HL-60 (cell line): ENCODE data around the gene KBTBD3.

ENCODE experiments used
- CTCF ChIP-seq: IDR thresholded peaks from one replicate; pipeline ENCODE4 v1.5.1; 2011; ENCODE audit warnings: low read length, control low read depth, inconsistent platforms; ENCODE audit not compliant: insufficient read depth
- GABPA ChIP-seq: IDR thresholded peaks from 2 replicates; pipeline ENCODE4 v1.6.1; 2012; ENCODE audit warnings: low read depth
- POLR2AphosphoS5 ChIP-seq: IDR thresholded peaks from 2 replicates; pipeline ENCODE4 v1.6.1; 2012; ENCODE audit warnings: low read depth
- REST ChIP-seq: IDR thresholded peaks from 2 replicates; pipeline ENCODE4 v1.6.1; 2012; ENCODE audit warnings: low read depth; ENCODE audit not compliant: insufficient replicate concordance
- SPI1 ChIP-seq: IDR thresholded peaks from 2 replicates; pipeline ENCODE4 v1.6.1; 2012; ENCODE audit warnings: low read depth, mild to moderate bottlenecking, borderline replicate concordance

- no peak for TF ChIP-seq CTCF
- no peak for TF ChIP-seq REST
- TF ChIP-seq POLR2AphosphoS5: no peak
- no peak for TF ChIP-seq GABPA
- no peak for TF ChIP-seq SPI1
Measured at GRCh38 chr11:106014620-106015019, 62.5 kb downstream of the KBTBD3 start.
